ENCODE measurements around the gene RACK1. TPM values are rescaled to one million over a fixed set of nuclear protein-coding genes. Genes with fewer than 3 reads are reported as not detected.

The RACK1 gene
- total RNA-seq, 1 donor from 2014 or later, result 2,816 TPM

DNA sequence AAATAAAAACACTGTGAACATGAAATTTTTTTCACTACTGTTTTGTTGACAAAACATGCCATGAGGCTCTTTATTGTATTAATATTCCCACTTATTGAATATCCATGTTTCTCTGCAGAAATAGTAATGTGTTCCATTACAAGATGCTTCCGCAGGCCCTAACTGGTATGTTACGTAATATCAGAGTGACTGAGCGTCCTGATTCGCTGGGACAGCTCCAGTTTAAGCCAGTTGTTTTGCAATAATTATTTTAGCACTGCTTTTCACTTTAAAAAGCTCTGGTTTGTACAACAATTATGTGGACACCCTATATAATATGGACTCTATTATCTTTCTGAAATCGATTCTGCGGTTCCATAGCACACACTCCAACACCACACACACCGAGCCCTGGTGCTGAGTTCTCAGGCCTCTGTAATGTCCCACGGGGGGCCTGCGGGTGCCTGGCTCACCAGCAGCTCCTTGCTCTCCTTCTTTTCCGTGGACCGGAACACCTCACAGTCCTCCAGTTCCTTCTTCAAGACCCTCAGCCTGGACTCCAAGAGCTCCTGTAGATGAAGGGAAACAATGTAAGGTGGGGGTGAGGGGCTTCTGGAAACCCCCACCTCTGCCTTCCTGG, 40.5 kb downstream of the RACK1 start:
- Histone ChIP-seq H3K9ac (no peak overlapping the region), H3K4me3 (peak overlapping the region; percentile 83), H3K9me3 (ENCODE audit: low read depth) (no peaks in the 10 kb centered on the region), H3K27ac (no peak overlapping the region), H3F3A (ENCODE audit: low read depth) (peaks cover 40% of the 10 kb centered on the region), H3K79me2 (ENCODE audit: low read depth) (no peaks in the 10 kb centered on the region), H3K4me2 (peak overlapping the region; percentile 91), H3K4me1 (peaks cover 21% of the 10 kb centered on the region), H3K36me3 (no peaks in the 10 kb centered on the region), H3K27me3 (peaks cover 88% of the 10 kb centered on the region), H4K20me1 (ENCODE audit: low read depth) (peaks cover 23% of the 10 kb centered on the region), H2AFZ (replicated peaks) (no peak overlapping the region)
- H3K36me3 Mint-ChIP-seq, result peaks cover 11% of the 10 kb centered on the region
- H3K27me3 Mint-ChIP-seq (ENCODE audit: insufficient read depth, low read depth), result peaks cover 74% of the 10 kb centered on the region
- DNase-seq (ENCODE audit: low spot score), result no peak
- peaks cover 14% of the 10 kb centered on the region for H3K9me3 Mint-ChIP-seq
- peak overlapping the region; percentile 92 for H3K4me3 Mint-ChIP-seq
- H3K4me1 Mint-ChIP-seq, result peaks cover 43% of the 10 kb centered on the region
- H3K27ac Mint-ChIP-seq, result peak overlapping the region; percentile 65
- TF ChIP-seq EZH2 (IDR thresholded peaks at IDR 0.05) (no peak), EZH2phosphoT487 (IDR thresholded peaks at IDR 0.05) (no peak)
- TF ChIP-seq, protein P1, sequence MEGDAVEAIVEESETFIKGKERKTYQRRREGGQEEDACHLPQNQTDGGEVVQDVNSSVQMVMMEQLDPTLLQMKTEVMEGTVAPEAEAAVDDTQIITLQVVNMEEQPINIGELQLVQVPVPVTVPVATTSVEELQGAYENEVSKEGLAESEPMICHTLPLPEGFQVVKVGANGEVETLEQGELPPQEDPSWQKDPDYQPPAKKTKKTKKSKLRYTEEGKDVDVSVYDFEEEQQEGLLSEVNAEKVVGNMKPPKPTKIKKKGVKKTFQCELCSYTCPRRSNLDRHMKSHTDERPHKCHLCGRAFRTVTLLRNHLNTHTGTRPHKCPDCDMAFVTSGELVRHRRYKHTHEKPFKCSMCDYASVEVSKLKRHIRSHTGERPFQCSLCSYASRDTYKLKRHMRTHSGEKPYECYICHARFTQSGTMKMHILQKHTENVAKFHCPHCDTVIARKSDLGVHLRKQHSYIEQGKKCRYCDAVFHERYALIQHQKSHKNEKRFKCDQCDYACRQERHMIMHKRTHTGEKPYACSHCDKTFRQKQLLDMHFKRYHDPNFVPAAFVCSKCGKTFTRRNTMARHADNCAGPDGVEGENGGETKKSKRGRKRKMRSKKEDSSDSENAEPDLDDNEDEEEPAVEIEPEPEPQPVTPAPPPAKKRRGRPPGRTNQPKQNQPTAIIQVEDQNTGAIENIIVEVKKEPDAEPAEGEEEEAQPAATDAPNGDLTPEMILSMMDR (IDR thresholded peaks at IDR 0.05), result no peak

DNA sequence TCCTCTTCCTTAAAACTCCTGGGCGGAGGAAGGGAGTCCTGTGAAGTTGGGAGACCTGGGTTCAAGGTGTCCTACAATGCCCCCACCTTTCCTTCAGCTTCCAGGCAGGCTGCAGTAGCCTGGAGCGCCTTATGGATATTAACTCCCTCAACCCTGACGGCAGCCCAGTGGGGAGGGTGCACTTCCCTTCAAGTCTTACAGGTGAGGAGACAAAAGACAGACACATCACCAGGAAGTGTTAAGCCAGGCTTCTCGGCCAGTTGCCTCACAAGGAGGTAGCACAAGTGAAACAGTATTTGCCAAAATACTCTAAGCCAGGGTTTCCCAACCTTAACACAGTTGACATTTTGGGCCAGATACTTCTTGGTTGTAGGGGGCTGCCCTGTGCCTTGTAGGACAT, 42.9 kb downstream of the RACK1 start:
- peaks cover 27% of the 10 kb centered on the region for H3K4me1 ChIP-seq
- no peaks in the 10 kb centered on the region for H3K36me3 Mint-ChIP-seq
- no peak overlapping the region for H3K9ac ChIP-seq
- H3K36me3 ChIP-seq, result no peaks in the 10 kb centered on the region
- peaks cover 86% of the 10 kb centered on the region for H3K27me3 ChIP-seq
- H4K20me1 ChIP-seq (ENCODE audit: low read depth), result peaks cover 16% of the 10 kb centered on the region
- peaks cover 56% of the 10 kb centered on the region for H3K27me3 Mint-ChIP-seq (ENCODE audit: insufficient read depth, low read depth)
- peaks cover 33% of the 10 kb centered on the region for H3K4me1 Mint-ChIP-seq
- H3K4me3 Mint-ChIP-seq, result no peak overlapping the region
- no peaks in the 10 kb centered on the region for H3K9me3 ChIP-seq (ENCODE audit: low read depth)
- peaks cover 18% of the 10 kb centered on the region for H3F3A ChIP-seq (ENCODE audit: low read depth)
- no peak overlapping the region for H3K4me2 ChIP-seq
- TF ChIP-seq, protein P1 (IDR thresholded peaks at IDR 0.05), result no peak
- TF ChIP-seq EZH2 (IDR thresholded peaks at IDR 0.05), result no peak
- no peak for TF ChIP-seq EZH2phosphoT487 (IDR thresholded peaks at IDR 0.05)
- no peaks in the 10 kb centered on the region for H3K9me3 Mint-ChIP-seq
- no peak overlapping the region for H3K27ac ChIP-seq
- no peak overlapping the region for H3K4me3 ChIP-seq
- DNase-seq (ENCODE audit: low spot score), result peak; percentile 6
- no peak overlapping the region for H3K27ac Mint-ChIP-seq
- H2AFZ ChIP-seq (replicated peaks), result no peak overlapping the region
- H3K79me2 ChIP-seq (ENCODE audit: low read depth), result no peaks in the 10 kb centered on the region

DNA sequence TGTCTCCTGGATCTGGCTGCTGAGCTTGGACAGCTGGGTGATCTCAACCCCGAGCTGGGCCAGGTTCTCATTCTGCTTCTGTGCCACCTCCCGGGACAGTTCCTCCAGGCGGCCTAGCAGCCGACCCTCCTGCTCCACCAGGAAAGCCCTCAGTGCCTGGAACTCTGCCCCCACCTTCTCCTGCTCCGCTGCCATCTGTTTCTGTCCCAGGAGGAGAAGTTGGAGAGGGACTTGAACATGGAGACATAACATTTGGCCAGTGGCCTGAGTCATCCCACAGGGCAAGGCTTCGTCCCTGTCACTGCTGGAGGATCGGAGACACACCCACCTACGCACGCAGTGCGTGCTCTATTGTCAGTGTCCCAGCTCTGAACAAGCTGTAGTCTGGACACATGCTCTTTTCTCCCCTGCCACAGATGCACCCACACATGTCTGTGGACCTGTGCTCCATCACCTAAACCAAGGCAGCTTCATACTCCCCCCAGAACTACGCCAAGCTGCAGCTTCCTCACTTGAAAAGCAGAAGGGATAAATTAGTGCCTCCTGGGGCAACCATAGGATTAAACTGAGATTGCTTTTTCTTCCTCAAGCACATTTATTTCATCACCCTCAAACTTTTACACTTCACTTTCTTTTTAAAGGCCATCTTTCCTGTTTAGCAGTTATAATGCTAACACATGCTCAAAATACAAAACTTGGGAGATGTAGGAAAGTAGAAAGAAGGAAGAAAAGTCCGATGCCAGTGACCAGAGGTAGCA, 43.6 kb downstream of the RACK1 start:
- H4K20me1 ChIP-seq (ENCODE audit: low read depth), result peaks cover 9% of the 10 kb centered on the region
- no peak overlapping the region for H3K4me2 ChIP-seq
- TF ChIP-seq, protein P1 (IDR thresholded peaks at IDR 0.05), result no peak
- peaks cover 12% of the 10 kb centered on the region for H3F3A ChIP-seq (ENCODE audit: low read depth)
- H3K27me3 ChIP-seq, result peaks cover 78% of the 10 kb centered on the region
- H3K9me3 Mint-ChIP-seq, result no peaks in the 10 kb centered on the region
- no peak overlapping the region for H3K4me3 ChIP-seq
- H3K4me1 ChIP-seq, result peaks cover 22% of the 10 kb centered on the region
- no peaks in the 10 kb centered on the region for H3K36me3 Mint-ChIP-seq
- H3K27ac ChIP-seq, result no peak overlapping the region
- no peaks in the 10 kb centered on the region for H3K9me3 ChIP-seq (ENCODE audit: low read depth)
- H3K4me1 Mint-ChIP-seq, result peaks cover 29% of the 10 kb centered on the region
- H3K27me3 Mint-ChIP-seq (ENCODE audit: insufficient read depth, low read depth), result peaks cover 49% of the 10 kb centered on the region
- H3K79me2 ChIP-seq (ENCODE audit: low read depth), result no peaks in the 10 kb centered on the region
- H3K36me3 ChIP-seq, result no peaks in the 10 kb centered on the region
- DNase-seq (ENCODE audit: low spot score), result peak; percentile 1
- no peak overlapping the region for H3K27ac Mint-ChIP-seq
- no peak overlapping the region for H2AFZ ChIP-seq (replicated peaks)
- peak overlapping the region; percentile 19 for H3K4me3 Mint-ChIP-seq
- H3K9ac ChIP-seq, result no peak overlapping the region

Data from neural progenitor cell (in vitro differentiated cells).